Measurements from ENCODE around the gene TRNAU1AP. TPM values are rescaled to one million over a fixed set of nuclear protein-coding genes. Genes with fewer than 3 reads are reported as not detected.
"Not testable (repeated sequence)": the region's sequence is repeated elsewhere in the genome, so short reads cannot be mapped to it uniquely, and the experiment has no call there.

TRNAU1AP gene
- total RNA-seq, 2 donors from 2014 or later, result 17.5 to 23.2 TPM

- intact Hi-C loops (cut with DNase I), result no loop called here
- no peak for DNase-seq (ENCODE audit: low spot score)
Measured at GRCh38 chr1:28565726-28566125, 12.8 kb downstream of the TRNAU1AP start.

- intact Hi-C loops (cut with DNase I), result no loop called here
- no peak for DNase-seq (ENCODE audit: low spot score)
Measured at GRCh38 chr1:28566931-28567330, 14.0 kb downstream of the TRNAU1AP start.

- intact Hi-C loops (cut with DNase I), result no loop called here
- DNase-seq (ENCODE audit: low spot score), result no peak
Measured at GRCh38 chr1:28571911-28572310, 19.0 kb downstream of the TRNAU1AP start.

- DNase-seq (ENCODE audit: low spot score); intact Hi-C loops (cut with DNase I): not testable (repeated sequence)
Measured at GRCh38 chr1:28572891-28573290, 20.0 kb downstream of the TRNAU1AP start.

- intact Hi-C loops (cut with DNase I), result no loop called here
- no peak for DNase-seq (ENCODE audit: low spot score)
Measured at GRCh38 chr1:28573564-28573963, 20.7 kb downstream of the TRNAU1AP start.

GRCh38 chr1:28577052-28577678, 24.3 kb downstream of the TRNAU1AP start:
- DNase-seq (ENCODE audit: low spot score), result no peak
- intact Hi-C loops (cut with DNase I), result no loop called here

- intact Hi-C loops (cut with DNase I), result no loop called here
- no peak for DNase-seq (ENCODE audit: low spot score)
Measured at GRCh38 chr1:28577738-28578536, 25.1 kb downstream of the TRNAU1AP start.

- no peak for DNase-seq (ENCODE audit: low spot score)
- intact Hi-C loops (cut with DNase I), result no loop called here
Measured at GRCh38 chr1:28578696-28579218, 25.9 kb downstream of the TRNAU1AP start.

- intact Hi-C loops (cut with DNase I), result no loop called here
- DNase-seq (ENCODE audit: low spot score), result no peak
Measured at GRCh38 chr1:28579401-28579800, 26.5 kb downstream of the TRNAU1AP start.

- intact Hi-C loops (cut with DNase I), result no loop called here
- peak; percentile 81 for DNase-seq (ENCODE audit: low spot score)
Measured at GRCh38 chr1:28580722-28581530, 28.0 kb downstream of the TRNAU1AP start.

GRCh38 chr1:28581531-28582247, 28.8 kb downstream of the TRNAU1AP start:
- intact Hi-C loops (cut with DNase I), result no loop called here
- peak; percentile 99 for DNase-seq (ENCODE audit: low spot score)

GRCh38 chr1:28582248-28582615, 29.3 kb downstream of the TRNAU1AP start:
- intact Hi-C loops (cut with DNase I), result no loop called here
- no peak for DNase-seq (ENCODE audit: low spot score)

- intact Hi-C loops (cut with DNase I); DNase-seq (ENCODE audit: low spot score): not testable (repeated sequence)
Measured at GRCh38 chr1:28586585-28587391, 33.9 kb downstream of the TRNAU1AP start.

- intact Hi-C loops (cut with DNase I), result no loop called here
- DNase-seq (ENCODE audit: low spot score), result peak; percentile 82
Measured at GRCh38 chr1:28591708-28592320, 38.9 kb downstream of the TRNAU1AP start, which contains the start of gene RAB42. RAB42 (plus strand) TSS chr1:28592265; CDS start chr1:28592512, 247 bp downstream.

- no peak for DNase-seq (ENCODE audit: low spot score)
- intact Hi-C loops (cut with DNase I), result no loop called here
Measured at GRCh38 chr1:28592321-28593071, 39.6 kb downstream of the TRNAU1AP start.

- intact Hi-C loops (cut with DNase I); DNase-seq (ENCODE audit: low spot score): not testable (repeated sequence)
Measured at GRCh38 chr1:28593988-28594356, 41.1 kb downstream of the TRNAU1AP start.

- intact Hi-C loops (cut with DNase I), result not testable (repeated sequence)
Measured at GRCh38 chr1:28594686-28595411, 42.0 kb downstream of the TRNAU1AP start.

More at GRCh38 chr1:28594686-28595411, 42.0 kb downstream of the TRNAU1AP start:
- not testable (repeated sequence) for DNase-seq (ENCODE audit: low spot score)
